SJCRH30 (cell line): ENCODE data around the gene TCF7. TPM values are rescaled to one million over a fixed set of nuclear protein-coding genes. Genes with fewer than 3 reads are reported as not detected.
A peak's percentile ranks its signal among the peaks of the same experiment; 100 is the strongest.

ENCODE experiments used
- DNase-seq, 2 experiments: peaks; one replicate each; pipeline ENCODE4 v3.0.0-alpha.2; 2015 to 2020
- H3K27ac ChIP-seq: fragments of 250-450 bp; sonication (Bioruptor Pico); 2 replicates; pipeline ENCODE4 v1.5.1; 2020; ENCODE audit warnings: mild to moderate bottlenecking, moderate library complexity
- H3K27me3 ChIP-seq: fragments of 250-450 bp; sonication (Bioruptor Pico); 2 replicates; pipeline ENCODE4 v1.5.1; 2020; ENCODE audit warnings: mild to moderate bottlenecking, moderate library complexity
- H3K36me3 ChIP-seq: fragments of 250-450 bp; sonication (Bioruptor Pico); 2 replicates; pipeline ENCODE4 v1.5.1; 2020; ENCODE audit warnings: mild to moderate bottlenecking, moderate library complexity
- H3K4me1 ChIP-seq: fragments of 250-450 bp; sonication (Bioruptor Pico); 2 replicates; pipeline ENCODE4 v1.5.1; 2020; ENCODE audit warnings: mild to moderate bottlenecking, moderate library complexity
- H3K4me3 ChIP-seq: fragments of 250-450 bp; sonication (Bioruptor Pico); 2 replicates; pipeline ENCODE4 v1.5.1; 2020; ENCODE audit warnings: mild to moderate bottlenecking, moderate library complexity
- H3K9me3 ChIP-seq: fragments of 250-450 bp; sonication (Bioruptor Pico); replicated peaks from 2 replicates; pipeline ENCODE4 v1.5.1; 2020; ENCODE audit warnings: mild to moderate bottlenecking, moderate library complexity
- total RNA-seq: library from RNA; depleted of rRNA; stranded (reverse); fragments of >200 nt; shearing (Covaris generic); gene quantifications from 2 replicates; pipeline ENCODE4 v1.2.3, GENCODE V29; 2014

TCF7 gene
- total RNA-seq, 1 experiment from 2014 or later, result 2.4 TPM

DNA sequence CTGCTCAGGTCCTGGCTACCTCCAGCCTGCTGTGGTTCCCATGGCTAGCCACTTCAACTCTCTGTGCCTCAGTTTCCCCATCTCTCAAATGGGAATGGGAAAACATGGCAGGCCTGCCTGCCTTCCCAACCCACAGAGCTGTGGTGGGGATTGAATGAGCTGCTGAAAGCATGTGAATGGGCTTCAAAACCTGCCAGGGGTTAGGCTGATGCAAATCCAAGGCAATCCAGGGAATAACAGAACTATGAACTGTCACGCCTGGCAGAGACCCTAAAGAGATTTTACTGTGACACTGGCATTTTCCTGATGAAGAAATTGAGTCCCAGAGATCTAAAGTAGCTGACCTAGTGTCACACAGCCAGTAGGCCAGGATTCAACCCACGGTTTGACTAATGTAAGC, 29.9 kb upstream of the TCF7 start:
- Histone ChIP-seq H3K4me3 (no peak overlapping the region), H3K4me1 (peaks cover 8% of the 10 kb centered on the region; the same call in 1 of the 2 replicates), H3K36me3 (no peaks in the 10 kb centered on the region), H3K9me3 (no peaks in the 10 kb centered on the region), H3K27ac (no peak overlapping the region), H3K27me3 (no peaks in the 10 kb centered on the region)
- no peak for DNase-seq

DNA sequence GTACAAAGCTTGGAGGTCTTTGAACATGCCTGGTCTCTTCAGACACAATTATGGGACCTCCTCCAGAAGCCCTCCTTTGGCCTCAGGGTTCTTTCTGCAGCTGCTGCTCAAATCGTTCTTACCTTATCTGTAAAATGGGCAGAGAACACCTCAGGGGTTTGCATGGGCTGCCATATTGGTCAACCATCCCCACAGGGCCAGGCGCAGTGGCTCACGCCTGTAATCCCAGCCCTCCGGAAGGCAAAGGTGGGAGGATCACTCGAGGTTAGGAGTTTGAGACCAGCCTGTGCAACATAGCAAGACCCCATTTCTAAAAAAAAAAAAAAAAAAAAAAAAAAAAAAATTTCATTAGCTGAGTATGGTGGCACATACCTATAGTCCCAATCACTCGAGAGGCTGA, 29.1 kb upstream of the TCF7 start:
- no peak overlapping the region for H3K27ac ChIP-seq
- DNase-seq, result no peak
- no peaks in the 10 kb centered on the region for H3K36me3 ChIP-seq
- peaks cover 8% of the 10 kb centered on the region; the same call in 1 of the 2 replicates for H3K4me1 ChIP-seq
- H3K9me3 ChIP-seq, result no peaks in the 10 kb centered on the region
- H3K4me3 ChIP-seq, result no peak overlapping the region
- H3K27me3 ChIP-seq, result no peaks in the 10 kb centered on the region

DNA sequence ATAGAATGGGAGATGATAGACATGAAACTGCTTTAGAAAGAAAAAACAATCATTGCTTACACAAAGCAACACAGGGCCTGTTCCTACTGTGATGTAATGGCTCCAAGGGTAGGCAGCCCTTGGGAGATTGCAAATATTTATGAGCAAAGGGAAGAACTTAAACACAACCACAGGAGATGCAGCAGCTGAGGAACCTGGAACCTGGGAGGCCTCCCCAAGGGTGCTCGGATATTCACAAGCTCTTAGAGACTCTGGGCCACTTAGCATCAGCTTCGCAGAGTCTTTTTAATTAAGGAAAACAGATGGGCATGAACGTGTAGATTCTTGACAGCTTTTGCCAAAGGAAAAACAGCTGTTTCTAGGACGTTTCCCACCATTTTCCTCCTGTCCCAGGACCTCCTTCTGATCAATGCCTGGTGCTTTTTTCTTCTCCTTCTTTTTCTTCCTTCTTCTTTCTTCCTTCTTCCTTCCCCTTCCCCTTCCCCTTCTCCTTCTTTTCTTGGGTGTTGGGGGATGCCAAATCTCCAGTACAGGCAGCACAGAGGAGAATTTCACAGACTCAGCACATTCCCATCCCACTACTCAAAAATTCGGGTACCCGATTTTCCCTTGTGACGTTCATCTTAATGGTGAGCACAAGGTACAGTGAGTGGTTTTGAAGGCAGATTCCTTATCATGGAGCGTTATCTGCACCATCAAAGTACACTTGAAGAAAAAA, 28.1 kb upstream of the TCF7 start:
- Histone ChIP-seq H3K27me3 (no peaks in the 10 kb centered on the region), H3K27ac (no peak overlapping the region), H3K36me3 (no peaks in the 10 kb centered on the region), H3K4me3 (no peak overlapping the region), H3K9me3 (no peaks in the 10 kb centered on the region), H3K4me1 (peaks cover 8% of the 10 kb centered on the region; the same call in 1 of the 2 replicates)
- DNase-seq, result no peak

DNA sequence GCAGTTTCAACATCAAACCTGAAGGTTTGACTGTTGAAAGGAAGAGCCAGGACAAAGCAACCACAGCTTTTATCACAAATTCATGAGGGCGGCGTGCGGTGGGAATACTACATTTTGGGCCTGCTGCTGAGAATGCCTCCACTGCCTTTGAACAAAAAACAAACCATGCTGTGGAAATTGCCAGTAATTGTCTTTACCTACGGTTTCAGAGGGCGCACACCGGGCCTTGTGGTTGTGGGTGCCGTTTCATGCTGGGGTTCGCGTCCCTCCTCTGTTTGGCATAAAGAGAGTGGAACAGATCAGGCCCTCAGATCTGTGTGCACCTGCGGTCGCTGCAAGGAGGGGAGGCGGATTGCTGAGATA, 27.6 kb upstream of the TCF7 start:
- Histone ChIP-seq H3K4me3 (no peak overlapping the region), H3K4me1 (peaks cover 8% of the 10 kb centered on the region; the same call in 1 of the 2 replicates), H3K36me3 (no peaks in the 10 kb centered on the region), H3K27me3 (no peaks in the 10 kb centered on the region), H3K27ac (no peak overlapping the region), H3K9me3 (no peaks in the 10 kb centered on the region)
- no peak for DNase-seq

DNA sequence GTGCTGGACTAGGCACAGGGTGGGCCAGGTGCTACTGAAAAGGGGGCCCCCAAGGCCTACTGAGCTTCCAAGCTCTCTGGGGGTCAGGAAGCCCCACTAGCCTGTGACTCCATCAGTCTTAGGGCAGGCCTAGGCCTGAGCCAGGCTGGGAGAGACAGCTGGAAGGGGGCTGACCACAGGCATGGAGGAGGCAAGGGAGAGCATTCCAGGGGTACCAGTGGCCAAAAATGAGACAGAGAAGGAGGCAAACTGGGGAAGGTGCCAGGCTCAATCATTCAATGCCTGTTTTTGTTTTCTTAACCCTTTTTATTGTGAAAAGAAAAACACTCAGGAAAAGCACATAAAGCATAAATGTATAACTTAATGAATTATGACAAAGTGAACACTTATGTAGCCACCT, 26.2 kb upstream of the TCF7 start:
- H3K9me3 ChIP-seq, result no peaks in the 10 kb centered on the region
- H3K27me3 ChIP-seq, result no peaks in the 10 kb centered on the region
- no peak overlapping the region for H3K27ac ChIP-seq
- peaks cover 8% of the 10 kb centered on the region; the same call in 1 of the 2 replicates for H3K4me1 ChIP-seq
- no peaks in the 10 kb centered on the region for H3K36me3 ChIP-seq
- peak; percentile 46 to 50 for DNase-seq
- H3K4me3 ChIP-seq, result no peak overlapping the region

DNA sequence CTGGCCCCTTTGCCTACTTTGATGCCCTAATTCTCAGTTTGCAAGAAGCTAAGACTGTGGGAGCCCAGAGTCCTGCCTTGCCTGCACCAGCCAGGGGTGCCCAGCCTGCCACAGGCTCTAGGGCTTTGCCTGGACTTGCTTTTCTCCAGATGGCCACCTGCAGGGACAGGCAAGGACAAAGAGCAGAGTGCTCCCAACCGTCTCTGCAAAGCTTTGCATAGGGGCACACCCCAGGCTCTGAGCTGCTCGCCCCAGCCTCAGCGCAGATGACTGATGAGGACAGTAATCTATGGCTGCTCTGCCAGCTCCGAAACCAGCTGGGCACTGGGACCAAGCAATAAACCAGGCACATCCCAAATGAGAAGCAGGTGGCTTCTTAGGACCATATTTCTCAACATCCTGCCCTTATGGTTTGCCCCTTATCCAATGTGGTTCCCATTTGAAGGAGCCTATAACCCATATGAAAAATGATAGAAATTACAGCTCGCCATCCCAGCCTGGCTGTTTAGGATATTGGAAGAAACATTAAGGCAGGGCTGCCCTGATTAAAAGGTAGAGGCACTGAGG, 25.4 kb upstream of the TCF7 start:
- DNase-seq, result no peak
- Histone ChIP-seq H3K9me3 (no peaks in the 10 kb centered on the region), H3K4me1 (peaks cover 8% of the 10 kb centered on the region; the same call in 1 of the 2 replicates), H3K36me3 (no peaks in the 10 kb centered on the region), H3K27me3 (no peaks in the 10 kb centered on the region), H3K27ac (no peak overlapping the region), H3K4me3 (no peak overlapping the region)

DNA sequence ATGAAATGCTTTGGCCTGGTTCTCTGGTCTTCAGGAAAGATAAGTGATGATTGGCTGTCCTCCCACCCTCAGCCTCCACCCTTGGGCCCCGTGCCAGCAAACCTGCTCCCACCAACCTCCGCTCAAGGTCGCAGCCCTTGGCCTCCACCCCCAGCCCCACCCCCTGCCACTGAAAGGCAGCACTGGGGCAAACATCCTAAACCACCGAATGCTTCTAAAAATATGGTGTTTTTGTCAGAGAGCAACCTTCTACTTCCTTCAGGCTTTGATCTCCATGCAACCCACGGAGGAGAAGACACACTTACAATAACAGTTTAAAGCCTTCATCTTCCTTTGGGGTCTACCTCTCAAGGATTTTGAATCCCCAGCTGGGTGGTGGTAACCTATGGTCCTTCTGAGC, 24.0 kb upstream of the TCF7 start:
- no peak for DNase-seq

DNA sequence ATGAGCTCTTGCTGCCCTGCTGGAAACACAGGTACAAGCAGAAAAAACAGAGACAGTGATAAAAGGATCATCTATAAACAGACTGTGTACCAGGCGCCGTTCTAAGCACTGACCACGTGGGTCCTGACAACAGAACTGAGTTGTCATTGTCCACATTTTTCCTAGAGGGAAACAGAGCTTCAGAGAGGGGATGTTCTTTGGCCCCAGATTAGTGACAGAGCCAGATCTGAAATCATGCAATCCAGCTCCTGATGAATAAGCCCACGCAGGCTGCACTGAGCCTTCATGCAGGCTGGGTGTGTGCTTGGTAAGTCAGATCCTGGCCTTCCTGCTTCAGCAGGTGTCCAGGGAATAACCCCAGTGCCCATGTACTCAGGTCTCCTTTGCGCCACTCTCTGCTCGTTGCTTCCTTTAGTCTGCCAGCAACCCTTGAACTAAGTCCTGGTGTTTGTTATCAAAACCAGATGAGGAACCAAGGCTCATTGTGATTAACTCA, 22.8 kb upstream of the TCF7 start:
- Histone ChIP-seq H3K9me3 (no peaks in the 10 kb centered on the region), H3K4me3 (no peak overlapping the region), H3K36me3 (no peaks in the 10 kb centered on the region), H3K27me3 (no peaks in the 10 kb centered on the region), H3K4me1 (peaks cover 8% of the 10 kb centered on the region; the same call in 1 of the 2 replicates), H3K27ac (no peak overlapping the region)
- DNase-seq, result no peak

More for the DNA sequence above, 24.0 kb upstream of the TCF7 start:
- H3K4me3 ChIP-seq, result no peak overlapping the region
- no peak overlapping the region for H3K27ac ChIP-seq
- no peaks in the 10 kb centered on the region for H3K9me3 ChIP-seq
- no peaks in the 10 kb centered on the region for H3K27me3 ChIP-seq
- H3K4me1 ChIP-seq, result peaks cover 8% of the 10 kb centered on the region; the same call in 1 of the 2 replicates
- no peaks in the 10 kb centered on the region for H3K36me3 ChIP-seq

DNA sequence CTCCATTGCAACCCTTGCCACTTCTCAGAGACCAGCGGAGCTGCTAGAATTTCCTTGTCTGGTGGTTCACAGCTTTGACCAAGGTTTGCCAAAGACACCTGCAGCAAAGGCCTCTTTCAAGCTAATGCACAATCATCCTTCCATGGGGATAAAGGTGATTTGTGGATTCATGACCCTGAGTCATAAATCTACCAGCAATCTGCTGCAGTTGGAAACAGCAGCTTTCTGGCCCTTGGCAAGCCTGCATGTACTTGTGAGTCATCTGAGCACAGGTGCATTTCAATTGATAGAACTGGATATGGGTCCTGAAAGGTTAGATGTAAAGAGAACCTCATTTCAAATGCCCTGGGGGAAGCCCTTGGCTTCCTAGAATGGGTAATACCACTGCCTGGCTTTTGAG, 21.6 kb upstream of the TCF7 start:
- peaks cover 8% of the 10 kb centered on the region; the same call in 1 of the 2 replicates for H3K4me1 ChIP-seq
- no peak for DNase-seq
- H3K9me3 ChIP-seq, result no peaks in the 10 kb centered on the region
- H3K36me3 ChIP-seq, result no peaks in the 10 kb centered on the region
- H3K27me3 ChIP-seq, result no peaks in the 10 kb centered on the region
- H3K27ac ChIP-seq, result no peak overlapping the region
- H3K4me3 ChIP-seq, result no peak overlapping the region

DNA sequence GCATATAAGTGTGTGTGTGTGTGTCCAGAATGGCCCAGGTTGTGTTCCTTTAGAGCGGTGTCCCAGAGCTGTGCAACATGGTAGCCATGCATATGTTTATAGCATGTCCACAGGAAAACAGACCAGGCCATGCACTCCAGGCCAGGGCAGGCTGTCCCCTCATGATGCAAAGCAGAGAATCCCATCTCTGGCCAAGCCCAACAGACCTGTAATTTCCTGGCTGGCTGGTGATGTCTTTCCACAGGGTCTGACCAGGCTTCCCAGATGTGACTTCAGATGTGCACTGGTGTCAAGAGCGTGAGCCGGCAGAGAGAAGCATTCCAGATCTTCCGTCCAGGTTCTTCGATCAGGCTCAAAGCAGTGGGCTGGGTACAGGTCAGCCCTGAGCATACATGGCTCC, 21.1 kb upstream of the TCF7 start:
- H3K27ac ChIP-seq, result no peak overlapping the region
- H3K4me3 ChIP-seq, result no peak overlapping the region
- H3K9me3 ChIP-seq, result no peaks in the 10 kb centered on the region
- peaks cover 3% of the 10 kb centered on the region; the same call in 1 of the 2 replicates for H3K4me1 ChIP-seq
- H3K36me3 ChIP-seq, result no peaks in the 10 kb centered on the region
- H3K27me3 ChIP-seq, result 0 out of 2 replicates have a peak, but pooled peaks cover 1% of the 10 kb centered on the region
- no peak for DNase-seq

DNA sequence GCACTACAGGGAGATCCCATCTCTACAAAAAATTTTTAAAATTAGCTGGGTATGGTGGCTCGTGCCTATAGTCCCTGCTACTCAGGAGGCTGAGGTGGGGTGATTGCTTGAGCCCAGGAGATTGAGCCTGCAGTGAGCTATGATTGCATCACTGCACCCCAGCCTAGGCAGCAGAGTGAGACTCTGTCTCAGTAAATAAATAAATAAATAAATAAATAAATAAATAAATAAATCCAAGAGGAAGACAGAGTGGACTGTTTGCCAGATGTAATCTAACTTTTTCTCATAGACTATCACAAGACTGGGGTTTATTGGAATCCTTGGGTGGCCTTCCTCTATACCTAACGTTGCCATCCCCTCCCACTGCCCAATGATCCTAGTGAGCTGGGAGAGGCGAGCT, 19.2 kb upstream of the TCF7 start:
- no peak for DNase-seq
- Histone ChIP-seq H3K4me1 (no peaks in the 10 kb centered on the region), H3K27ac (no peak overlapping the region), H3K9me3 (no peaks in the 10 kb centered on the region), H3K36me3 (no peaks in the 10 kb centered on the region), H3K4me3 (no peak overlapping the region), H3K27me3 (0 out of 2 replicates have a peak, but pooled peaks cover 3% of the 10 kb centered on the region)

DNA sequence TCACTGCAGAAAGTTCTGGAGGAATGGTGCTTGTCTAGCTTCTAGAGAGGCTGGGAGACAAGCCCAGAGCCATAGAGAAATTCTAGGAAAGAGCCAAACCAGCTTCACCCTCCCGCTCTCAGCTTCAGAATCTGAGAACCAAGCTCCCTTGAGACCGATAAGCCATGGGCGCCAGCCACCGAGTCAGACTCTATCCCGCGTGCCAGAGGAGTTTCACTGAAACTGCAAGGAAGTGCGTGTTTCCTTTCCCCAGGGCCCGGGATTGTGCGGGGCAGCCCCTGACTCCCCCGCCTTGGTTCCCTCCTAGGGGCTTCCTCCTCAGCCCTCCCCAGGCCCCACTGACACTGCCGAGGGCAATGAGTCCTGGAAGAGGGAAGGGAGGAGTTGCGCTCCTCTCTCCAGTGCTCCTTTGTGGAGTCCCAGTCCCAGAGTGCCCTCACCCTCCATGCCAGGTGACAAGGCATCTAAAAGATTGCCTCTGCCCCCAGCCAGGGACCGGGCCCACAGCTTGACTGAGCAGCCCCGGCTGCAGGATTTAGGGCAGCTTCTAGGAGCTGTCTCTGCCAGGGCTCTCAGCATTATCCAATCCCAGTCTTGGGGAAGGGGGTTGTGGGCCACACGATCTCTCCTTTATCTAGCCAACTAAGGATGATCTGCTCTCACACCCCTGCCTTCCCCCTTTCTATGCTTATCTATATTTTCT, 18.4 kb upstream of the TCF7 start:
- Histone ChIP-seq H3K4me1 (no peaks in the 10 kb centered on the region), H3K9me3 (no peaks in the 10 kb centered on the region), H3K36me3 (no peaks in the 10 kb centered on the region), H3K27ac (no peak overlapping the region), H3K27me3 (0 out of 2 replicates have a peak, but pooled peaks cover 3% of the 10 kb centered on the region), H3K4me3 (no peak overlapping the region)
- no peak for DNase-seq

DNA sequence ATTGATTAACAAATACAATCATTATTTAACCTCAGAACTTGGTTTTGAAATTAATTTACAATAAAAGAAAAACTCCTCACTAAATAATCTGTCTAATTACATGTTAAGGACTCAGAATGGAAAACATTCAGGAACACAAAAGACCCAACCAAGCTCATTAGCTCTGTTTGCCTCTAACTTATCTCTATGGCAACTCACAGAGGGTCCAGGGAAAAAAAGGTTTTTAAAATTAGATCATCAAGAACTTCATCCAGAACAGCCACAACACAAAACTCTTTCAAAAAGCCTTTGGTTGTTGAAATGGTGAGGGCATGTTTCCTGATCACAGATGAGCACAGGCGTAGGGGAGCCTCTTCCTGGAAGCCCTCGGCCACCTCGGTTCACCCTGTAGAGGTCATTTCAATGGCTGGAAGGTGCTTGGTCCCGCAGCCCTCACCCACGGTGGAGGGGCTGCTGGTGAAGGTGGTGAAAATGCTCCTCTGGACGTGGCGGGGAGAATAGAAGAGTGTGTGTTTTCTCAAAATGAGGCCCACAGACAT, 17.2 kb upstream of the TCF7 start:
- H3K27ac ChIP-seq, result no peak overlapping the region
- H3K9me3 ChIP-seq, result no peaks in the 10 kb centered on the region
- H3K27me3 ChIP-seq, result peaks cover 3% of the 10 kb centered on the region; the same call in 1 of the 2 replicates
- no peak for DNase-seq
- H3K4me1 ChIP-seq, result no peaks in the 10 kb centered on the region
- no peaks in the 10 kb centered on the region for H3K36me3 ChIP-seq
- no peak overlapping the region for H3K4me3 ChIP-seq

DNA sequence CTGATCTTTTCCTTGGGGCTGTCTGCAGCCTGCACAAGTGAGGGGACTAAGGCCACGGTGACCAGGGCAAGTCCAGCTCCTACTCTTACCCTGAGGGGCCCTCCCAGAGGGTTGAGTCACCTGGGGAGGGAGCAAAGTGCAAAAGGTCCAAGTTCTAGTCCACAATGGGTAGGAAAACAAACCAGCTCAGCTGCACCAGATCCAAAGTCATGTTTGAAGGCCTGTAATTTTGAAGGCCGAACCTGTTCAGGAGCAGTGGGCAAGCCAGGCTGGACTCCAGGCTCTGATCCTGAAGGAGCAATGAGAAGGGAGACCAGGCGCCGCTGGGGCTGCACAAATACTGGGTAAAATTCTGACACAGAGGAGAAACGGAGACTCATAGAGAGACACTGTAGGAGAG, 15.8 kb upstream of the TCF7 start:
- Histone ChIP-seq H3K9me3 (no peaks in the 10 kb centered on the region), H3K27ac (no peak overlapping the region), H3K27me3 (peaks cover 3% of the 10 kb centered on the region; the same call in 1 of the 2 replicates), H3K4me3 (no peak overlapping the region), H3K36me3 (no peaks in the 10 kb centered on the region), H3K4me1 (no peaks in the 10 kb centered on the region)
- no peak for DNase-seq
